Heart right ventricle (tissue), 16 donors: ENCODE data around the gene ABHD16B. TPM values are rescaled to one million over a fixed set of nuclear protein-coding genes. Genes with fewer than 3 reads are reported as not detected.
A peak's percentile ranks its signal among the peaks of the same experiment; 100 is the strongest.

Source experiments
- ATAC-seq, 8 donors: fragments of 200-7000 bp; cut with Tn5 transposase; one replicate each; pipeline ENCODE4 v1.9.1; 2020; ENCODE audit warnings: mild to moderate bottlenecking in 8 of 8, moderate library complexity in 8 of 8, moderate number of reproducible peaks in 1 of 8
- DNase-seq, 2 donors: peaks; one replicate each; pipeline ENCODE4 v3.0.0-alpha.2; 2020
- H3K27ac ChIP-seq, 10 donors: fragments of 200-600 bp; sonication (generic) in 2 of 10; one replicate each; pipeline versions ENCODE4 v1.5.0 to v1.8.0; 2020 to 2022; ENCODE audit warnings: mild to moderate bottlenecking in 3 of 10
- H3K27me3 ChIP-seq, 7 donors: fragments of 200-600 bp; one replicate each; pipeline ENCODE4 v1.8.0; 2021 to 2022; ENCODE audit warnings: mild to moderate bottlenecking in 2 of 7
- H3K36me3 ChIP-seq, 9 donors: fragments of 200-600 bp; sonication (generic) in 1 of 9; one replicate each; pipeline versions ENCODE4 v1.5.0 to v1.8.0; 2020 to 2022; ENCODE audit warnings: mild to moderate bottlenecking in 2 of 9
- H3K4me1 ChIP-seq, 9 donors: fragments of 200-600 bp; sonication (generic) in 1 of 9; one replicate each; pipeline versions ENCODE4 v1.5.0 to v1.8.0; 2020 to 2022; ENCODE audit warnings: mild to moderate bottlenecking in 4 of 9
- H3K4me3 ChIP-seq, 10 donors: fragments of 200-600 bp; sonication (generic) in 2 of 10; one replicate each; pipeline versions ENCODE4 v1.5.0 to v1.8.0; 2020 to 2022; ENCODE audit warnings: mild to moderate bottlenecking in 7 of 10, moderate library complexity in 2 of 10
- H3K9me3 ChIP-seq, 11 donors: fragments of 200-600 bp in 10 of 11; sonication (generic) in 2 of 11; one replicate each; pipeline versions ENCODE4 v1.5.0 to v1.8.0; 2013 to 2022; ENCODE audit warnings: mild to moderate bottlenecking in 2 of 11, control low read depth in 1 of 11, moderate library complexity in 1 of 11
- WGBS, 2 donors: extraction: QIAGEN DNeasy Blood & Tissue Kit; methylation state at CpG; one replicate each; pipeline ENCODE4 v1.1.7; 2013; ENCODE audit warnings: inconsistent platforms in 1 of 2; 5-methylcytosine and 5-hydroxymethylcytosine counted together
- intact Hi-C, 10 donors: fragments of 100-400 bp; cut with DNase I; formaldehyde crosslinking; loops; one replicate each; pipeline versions ENCODE4 v1.11.1 to v1.14.2; 2022
- polyA plus RNA-seq, 2 donors: library from polyadenylated mRNA; stranded (reverse); fragments of 200-250 nt; gene quantifications; one replicate each; pipeline ENCODE4 v1.2.3, GENCODE V29; 2013
- total RNA-seq, 10 donors: library from RNA; stranded (reverse); fragmentation: NEBNext Ultra II Directional in 3 of 10; extraction: Animal tissue kit (Norgen Biotek cat#: 25700) in 3 of 10; gene quantifications; one replicate each; pipeline versions ENCODE4 v1.2.1 to v1.2.4, GENCODE V29; 2021 to 2023
- TF ChIP-seq, protein P1 (sequence below), 9 donors: fragments of 200-600 bp; sonication (generic) in 2 of 9; IDR thresholded peaks; one replicate each; pipeline versions ENCODE4 v1.5.0 to v1.8.0; 2021 to 2022; ENCODE audit warnings: antibody characterized with exemption in 9 of 9, mild to moderate bottlenecking in 5 of 9, moderate library complexity in 1 of 9
- donor health status: Arrhythmogenic right ventricular cardiomyopathy.
- donor health status: ischemic (EF 13 %, LVEDD 7.1; RV severe dilation, severe dysfunction).
- donor health status: healthy with polysubstance abuse.
- donor health status: DM: no; HTN: yes; CAD: no.
- donor health status: DM: no; HTN: no; CAD: no.
- donor health status: ischemic (EF 25% LVEDD 6.9; RV normal size, moderate dysfunction).
- donor health status: ischemic (EF 25% LVEDD 5.7; RV mildly dilated, moderate dysfunction).
- donor health status: healthy.
- donor health status: DM: yes; HTN: yes; CAD: no.
- donor health status: Ischemic cardiomyopathy.
- donor health status: ischemic (EF 35%, LVEDD 5.7; RV mildly dilated, moderate dysfunction).
- donor health status: nonischemic (EF 11% LVEDD 7.7; RV severe dilation, severe dysfunction).
- donor health status: DM: yes; HTN: yes; CAD: no.
- donor health status: PGD.
- donor health status: ischemic (EF 29% LVEDD 5.4; RV normal size, mild dysfunction).
- donor health status: nonischemic (EF 23%, LVEDD 6.1; RV moderate dilation, normal function).

ABHD16B gene
- total and polyA plus RNA-seq, 12 donors, result 0.32 to 0.59 TPM; not detected in 10

DNA sequence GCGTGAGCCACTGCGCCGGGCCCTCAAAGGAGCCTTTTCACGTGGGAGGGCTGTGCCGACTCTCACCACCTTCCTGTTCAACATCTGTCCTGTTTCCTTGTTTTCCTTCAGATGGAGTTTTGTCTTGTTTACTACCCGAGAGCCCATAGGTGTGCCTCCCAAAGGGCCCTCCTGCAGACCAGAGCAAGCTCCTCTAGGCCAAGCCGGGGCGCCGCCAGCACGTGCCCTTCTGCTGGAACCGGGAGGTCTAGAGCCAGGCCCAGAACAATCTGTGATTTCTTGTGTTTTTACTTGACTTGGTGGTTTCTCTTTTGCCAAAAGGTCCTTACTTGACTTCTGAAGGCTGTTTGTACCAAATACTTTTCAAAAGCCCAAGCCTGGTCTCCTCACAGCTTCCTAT, 25.6 kb downstream of the ABHD16B start:
- H3K27me3 ChIP-seq, result no peaks in the 10 kb centered on the region
- 92% methylated on average over 11 of the region's 11 CpGs for WGBS, 2 donors
- H3K27ac ChIP-seq, result no peak overlapping the region
- H3K4me3 ChIP-seq, result no peak overlapping the region
- peaks cover 0 to 21% (median 12%) of the 10 kb centered on the region in 9 donors for H3K4me1 ChIP-seq
- ATAC-seq (no peak), DNase-seq (no peak)
- no peaks in the 10 kb centered on the region for H3K9me3 ChIP-seq
- TF ChIP-seq, protein P1, sequence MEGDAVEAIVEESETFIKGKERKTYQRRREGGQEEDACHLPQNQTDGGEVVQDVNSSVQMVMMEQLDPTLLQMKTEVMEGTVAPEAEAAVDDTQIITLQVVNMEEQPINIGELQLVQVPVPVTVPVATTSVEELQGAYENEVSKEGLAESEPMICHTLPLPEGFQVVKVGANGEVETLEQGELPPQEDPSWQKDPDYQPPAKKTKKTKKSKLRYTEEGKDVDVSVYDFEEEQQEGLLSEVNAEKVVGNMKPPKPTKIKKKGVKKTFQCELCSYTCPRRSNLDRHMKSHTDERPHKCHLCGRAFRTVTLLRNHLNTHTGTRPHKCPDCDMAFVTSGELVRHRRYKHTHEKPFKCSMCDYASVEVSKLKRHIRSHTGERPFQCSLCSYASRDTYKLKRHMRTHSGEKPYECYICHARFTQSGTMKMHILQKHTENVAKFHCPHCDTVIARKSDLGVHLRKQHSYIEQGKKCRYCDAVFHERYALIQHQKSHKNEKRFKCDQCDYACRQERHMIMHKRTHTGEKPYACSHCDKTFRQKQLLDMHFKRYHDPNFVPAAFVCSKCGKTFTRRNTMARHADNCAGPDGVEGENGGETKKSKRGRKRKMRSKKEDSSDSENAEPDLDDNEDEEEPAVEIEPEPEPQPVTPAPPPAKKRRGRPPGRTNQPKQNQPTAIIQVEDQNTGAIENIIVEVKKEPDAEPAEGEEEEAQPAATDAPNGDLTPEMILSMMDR (IDR thresholded peaks at IDR 0.05), result no peak
- intact Hi-C loops, result loop anchor here in 1 of 10 donors (10.0 kb wide), 1 partner anchor 342 kb away; the partner anchor contains the start of gene SRMS
- peaks cover 0 to 98% (median 35%) of the 10 kb centered on the region in 9 donors for H3K36me3 ChIP-seq

- ATAC-seq, result peak in 2 of 8 donors; percentile 19 to 25
- no peaks in the 10 kb centered on the region for H3K9me3 ChIP-seq
- no peak for DNase-seq
- TF ChIP-seq, protein P1 (IDR thresholded peaks at IDR 0.05), result no peak
- H3K36me3 ChIP-seq, result peaks cover 0 to 80% (median 19%) of the 10 kb centered on the region in 9 donors
- no peaks in the 10 kb centered on the region for H3K27me3 ChIP-seq
- intact Hi-C loops, result loop anchor here in 1 of 10 donors (10.0 kb wide), 1 partner anchor 345 kb away; the partner anchor contains the start of gene SRMS
- H3K4me1 ChIP-seq, result peaks cover 3 to 21% (median 13%) of the 10 kb centered on the region in 9 donors
- 82 to 87% methylated on average over 25 of the region's 25 CpGs for WGBS, 2 donors
- H3K27ac ChIP-seq, result peak overlapping the region in 3 of 10 donors; percentile 11 to 55 (median 23)
- H3K4me3 ChIP-seq, result no peak overlapping the region
These were observed 28.2 kb downstream of the ABHD16B start for GRCh38 chr20:63889241-63890200.

DNA sequence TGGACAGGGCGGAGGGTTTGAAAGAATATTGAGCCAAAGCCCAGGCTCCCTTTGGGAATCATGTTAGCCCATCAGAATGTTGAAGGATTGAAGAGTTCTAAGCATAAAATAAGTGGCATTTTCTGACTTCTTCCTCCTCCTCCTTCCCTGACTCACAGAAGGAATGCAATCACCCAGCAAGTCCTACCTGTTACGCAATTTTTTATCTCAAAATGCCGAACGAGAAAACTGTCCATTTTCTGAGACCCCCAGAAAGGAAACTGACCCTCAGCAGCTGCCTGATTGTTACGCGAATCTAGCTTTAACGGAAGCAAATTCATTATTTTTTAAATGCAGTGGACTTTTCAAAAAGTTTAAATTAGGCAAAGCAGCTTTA, 28.9 kb downstream of the ABHD16B start:
- WGBS, 2 donors, result 81 to 90% methylated on average over 7 of the region's 7 CpGs
- TF ChIP-seq, protein P1 (IDR thresholded peaks at IDR 0.05), result no peak
- peaks cover 3 to 21% (median 11%) of the 10 kb centered on the region in 9 donors for H3K4me1 ChIP-seq
- no peaks in the 10 kb centered on the region for H3K9me3 ChIP-seq
- ATAC-seq (no peak), DNase-seq (no peak)
- peak overlapping the region in 2 of 10 donors; percentile 23 to 55 for H3K27ac ChIP-seq
- H3K4me3 ChIP-seq, result no peak overlapping the region
- intact Hi-C loops, result no loop called here
- H3K36me3 ChIP-seq, result peaks cover 0 to 74% (median 19%) of the 10 kb centered on the region in 9 donors
- no peaks in the 10 kb centered on the region for H3K27me3 ChIP-seq

- no peak for ATAC-seq
- no peaks in the 10 kb centered on the region for H3K9me3 ChIP-seq
- H3K4me3 ChIP-seq, result no peak overlapping the region
- TF ChIP-seq, protein P1 (IDR thresholded peaks at IDR 0.05), result no peak
- no peaks in the 10 kb centered on the region for H3K27me3 ChIP-seq
- peaks cover 0 to 69% (median 19%) of the 10 kb centered on the region in 9 donors for H3K36me3 ChIP-seq
- H3K27ac ChIP-seq, result no peak overlapping the region
- DNase-seq, result no peak
- H3K4me1 ChIP-seq, result peaks cover 3 to 21% (median 11%) of the 10 kb centered on the region in 9 donors
- intact Hi-C loops, result no loop called here
- WGBS, 2 donors, result 80 to 83% methylated on average over 7 of the region's 7 CpGs
These were observed 29.3 kb downstream of the ABHD16B start for GRCh38 chr20:63890616-63891015.
